ENCODE results near the gene OPRL1.

DNA sequence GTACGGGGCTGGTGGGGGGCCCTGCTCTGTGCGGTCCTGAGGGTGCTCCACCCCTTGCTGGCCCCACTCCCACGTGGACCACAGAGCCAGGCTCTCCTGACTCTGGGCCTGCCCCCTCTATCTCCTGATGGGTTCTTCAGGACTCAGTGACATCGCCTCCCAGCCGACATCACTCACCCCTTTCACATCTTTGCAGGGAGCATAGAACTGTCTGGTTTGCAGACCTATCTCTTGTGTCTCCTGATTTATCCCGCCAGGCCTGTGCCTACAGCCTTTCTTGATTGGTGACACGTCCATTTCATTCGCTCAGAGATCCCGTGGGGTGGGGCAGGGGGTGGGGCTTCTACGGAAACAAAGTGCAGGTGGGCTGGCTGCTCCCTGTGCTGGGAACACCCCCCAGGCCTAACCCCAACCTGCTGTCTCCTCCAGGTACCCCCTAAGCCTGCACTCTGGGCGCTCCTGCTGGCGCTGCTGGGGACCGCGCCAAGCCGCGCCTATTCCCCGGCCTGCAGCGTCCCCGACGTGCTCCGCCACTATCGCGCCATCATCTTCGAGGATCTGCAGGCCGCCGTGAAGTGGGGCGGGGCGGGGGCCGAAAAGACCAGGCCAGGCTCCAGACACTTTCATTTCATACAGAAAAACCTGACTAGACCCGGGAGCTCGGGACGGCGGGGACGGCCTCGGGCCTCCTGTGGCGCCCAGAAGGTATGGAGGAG is 42.2 kb upstream of the OPRL1 start:
- TF ChIP-seq, protein P1, sequence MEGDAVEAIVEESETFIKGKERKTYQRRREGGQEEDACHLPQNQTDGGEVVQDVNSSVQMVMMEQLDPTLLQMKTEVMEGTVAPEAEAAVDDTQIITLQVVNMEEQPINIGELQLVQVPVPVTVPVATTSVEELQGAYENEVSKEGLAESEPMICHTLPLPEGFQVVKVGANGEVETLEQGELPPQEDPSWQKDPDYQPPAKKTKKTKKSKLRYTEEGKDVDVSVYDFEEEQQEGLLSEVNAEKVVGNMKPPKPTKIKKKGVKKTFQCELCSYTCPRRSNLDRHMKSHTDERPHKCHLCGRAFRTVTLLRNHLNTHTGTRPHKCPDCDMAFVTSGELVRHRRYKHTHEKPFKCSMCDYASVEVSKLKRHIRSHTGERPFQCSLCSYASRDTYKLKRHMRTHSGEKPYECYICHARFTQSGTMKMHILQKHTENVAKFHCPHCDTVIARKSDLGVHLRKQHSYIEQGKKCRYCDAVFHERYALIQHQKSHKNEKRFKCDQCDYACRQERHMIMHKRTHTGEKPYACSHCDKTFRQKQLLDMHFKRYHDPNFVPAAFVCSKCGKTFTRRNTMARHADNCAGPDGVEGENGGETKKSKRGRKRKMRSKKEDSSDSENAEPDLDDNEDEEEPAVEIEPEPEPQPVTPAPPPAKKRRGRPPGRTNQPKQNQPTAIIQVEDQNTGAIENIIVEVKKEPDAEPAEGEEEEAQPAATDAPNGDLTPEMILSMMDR (IDR thresholded peaks at IDR 0.05) = no peak
- TF ChIP-seq POLR2A (IDR thresholded peaks at IDR 0.05) (no peak), POLR2AphosphoS5 (IDR thresholded peaks at IDR 0.05) (no peak)

All from breast epithelium (tissue), 3 donors.